Stimulated activated CD4-positive, alpha-beta T cell treated with anti-CD3 and anti-CD28 coated beads, Interleukin-4, amount 100 ng/mL, for 48 hours (primary cell): ENCODE data around the gene IFI35.
A peak's percentile ranks its signal among the peaks of the same experiment; 100 is the strongest.
"Not testable (repeated sequence)": the region's sequence is repeated elsewhere in the genome, so short reads cannot be mapped to it uniquely, and the experiment has no call there.

Source experiments
- DNase-seq, 2 donors: peaks; one replicate each; pipeline ENCODE4 v3.0.0-alpha.2; 2020; ENCODE audit warnings: low read depth in 2 of 2

Gene IFI35

GRCh38 chr17:43006639-43007551, at the start of gene IFI35:
Gene IFI35 (plus strand): TSS chr17:43006784. CDS start chr17:43006948, 164 bp downstream.
- DNase-seq: peak; percentile 73 to 84

GRCh38 chr17:42964161-42964932, 42.2 kb upstream of the IFI35 start, which contains the start of gene AARSD1:
Gene AARSD1 (minus strand): TSS chr17:42964454. CDS start chr17:42964440, 14 bp downstream.
- DNase-seq: peak; percentile 85 to 89

- no peak for DNase-seq
Measured at GRCh38 chr17:42967925-42968324, 38.7 kb upstream of the IFI35 start.

- no peak for DNase-seq
Measured at GRCh38 chr17:42969001-42969581, 37.5 kb upstream of the IFI35 start.

GRCh38 chr17:42971589-42971988, 35.0 kb upstream of the IFI35 start:
- DNase-seq: no peak

GRCh38 chr17:42973323-42973722, 33.3 kb upstream of the IFI35 start:
- not testable (repeated sequence) for DNase-seq

GRCh38 chr17:42975265-42975664, 31.3 kb upstream of the IFI35 start:
- no peak for DNase-seq

GRCh38 chr17:42975701-42976100, 30.9 kb upstream of the IFI35 start:
- not testable (repeated sequence) for DNase-seq

- DNase-seq: peak; percentile 22 to 38
Measured at GRCh38 chr17:42979511-42980273, 26.9 kb upstream of the IFI35 start, which contains the start of gene PTGES3L. Gene PTGES3L (minus strand): TSS chr17:42980080. CDS start chr17:42980053, 27 bp downstream.

GRCh38 chr17:42980274-42980765, 26.3 kb upstream of the IFI35 start, which contains the start of gene RUNDC1:
Gene RUNDC1 (plus strand): TSS chr17:42980565. CDS start chr17:42980577, 12 bp downstream.
- DNase-seq: peak; percentile 86 to 90

- DNase-seq: peak; percentile 56 to 71
Measured at GRCh38 chr17:42980766-42981397, 25.7 kb upstream of the IFI35 start.

GRCh38 chr17:42982266-42982665, 24.3 kb upstream of the IFI35 start:
- no peak for DNase-seq

- no peak for DNase-seq
Measured at GRCh38 chr17:42985225-42985624, 21.4 kb upstream of the IFI35 start.

GRCh38 chr17:42989141-42989540, 17.4 kb upstream of the IFI35 start:
- no peak for DNase-seq

- no peak for DNase-seq
Measured at GRCh38 chr17:42989726-42990652, 16.6 kb upstream of the IFI35 start.

GRCh38 chr17:42991471-42991870, 15.1 kb upstream of the IFI35 start:
- DNase-seq: no peak

- DNase-seq: no peak
Measured at GRCh38 chr17:42992872-42993271, 13.7 kb upstream of the IFI35 start.

- DNase-seq: not testable (repeated sequence)
Measured at GRCh38 chr17:42993913-42994312, 12.7 kb upstream of the IFI35 start.

- no peak for DNase-seq
Measured at GRCh38 chr17:42997390-42997983, 9.1 kb upstream of the IFI35 start.
